TTC549 (cell line): ENCODE measurements around the gene WDR31.
A peak's percentile ranks its signal among the peaks of the same experiment; 100 is the strongest.
"Not testable (repeated sequence)": the region's sequence is repeated elsewhere in the genome, so short reads cannot be mapped to it uniquely, and the experiment has no call there.

ENCODE experiments used
- FAIRE-seq: peaks from 2 replicates; lab custom pipeline; 2012; peaks lifted over from hg19 to GRCh38; lab: Jason Lieb, UNC

WDR31 gene

DNA sequence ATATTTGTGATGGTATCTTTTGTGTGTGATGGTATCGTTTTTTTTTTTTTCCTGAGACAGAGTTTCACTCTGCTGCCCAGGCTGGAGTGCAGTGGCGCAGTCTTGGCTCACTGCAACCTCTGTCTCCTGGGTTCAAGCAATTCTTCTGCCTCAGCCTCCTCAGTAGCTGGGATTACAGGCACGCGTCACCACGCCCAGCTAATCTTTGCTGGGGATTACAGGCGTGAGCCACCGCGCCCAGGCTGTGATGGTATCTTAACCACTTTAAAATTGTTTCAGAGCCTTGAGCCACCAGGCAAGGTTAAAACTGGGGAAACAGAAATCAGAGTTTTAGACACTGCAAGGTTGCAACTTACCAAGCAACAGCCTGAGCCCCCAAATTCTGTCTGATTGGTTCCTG, 43.8 kb downstream of the WDR31 start:
- not testable (repeated sequence) for FAIRE-seq

DNA sequence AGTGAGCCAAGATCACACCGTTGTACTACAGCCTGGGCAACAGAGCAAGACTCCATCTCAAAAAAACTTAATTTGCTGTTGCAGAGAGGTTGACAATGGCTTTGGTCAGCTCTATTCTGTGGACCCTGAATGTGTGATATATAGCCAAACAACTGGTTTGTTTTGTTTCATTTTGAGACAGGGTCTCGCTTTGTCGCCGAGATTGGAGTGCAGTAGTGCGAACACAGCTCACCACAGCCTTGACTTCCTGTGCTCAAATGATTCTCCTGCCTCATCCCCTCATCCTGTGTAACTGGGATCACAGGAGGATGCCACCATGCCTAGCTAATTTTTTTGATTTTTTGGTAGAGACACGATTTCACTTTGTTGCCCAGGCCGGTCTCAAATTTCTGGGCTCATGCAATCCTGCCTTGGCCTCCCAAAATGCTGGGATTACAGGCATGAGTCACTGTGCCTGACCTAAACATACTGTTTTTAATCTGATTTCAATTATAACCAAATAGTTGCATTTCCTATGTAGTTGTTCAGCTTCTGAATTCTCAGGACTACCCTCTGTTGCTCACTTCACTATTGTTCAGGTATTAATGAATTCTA, 46.7 kb downstream of the WDR31 start:
- no peak for FAIRE-seq

DNA sequence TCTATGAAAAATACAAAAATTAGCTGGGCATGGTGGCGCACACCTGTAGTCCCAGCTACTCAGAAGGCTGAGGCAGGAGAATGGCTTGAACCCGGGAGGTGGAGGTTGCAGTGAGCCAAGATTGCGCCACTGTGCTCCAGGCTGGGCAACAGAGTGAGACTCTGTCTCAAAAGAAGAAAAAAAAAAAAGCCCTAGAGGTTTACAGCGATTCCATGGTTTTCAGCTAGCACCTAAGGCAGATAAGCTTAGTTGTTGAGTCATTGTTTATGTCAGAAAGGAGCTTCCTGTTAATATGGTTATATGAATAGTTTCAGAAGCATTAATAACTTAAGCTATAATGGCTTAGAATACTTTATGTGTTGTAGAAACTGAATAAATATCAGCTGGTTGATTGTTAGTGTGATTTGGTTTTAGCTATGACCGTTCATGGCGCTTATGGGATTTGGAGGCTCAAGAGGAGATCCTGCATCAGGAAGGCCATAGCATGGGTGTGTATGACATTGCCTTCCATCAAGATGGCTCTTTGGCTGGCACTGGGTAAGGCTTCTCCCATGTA, 49.9 kb downstream of the WDR31 start:
- FAIRE-seq = no peak

DNA sequence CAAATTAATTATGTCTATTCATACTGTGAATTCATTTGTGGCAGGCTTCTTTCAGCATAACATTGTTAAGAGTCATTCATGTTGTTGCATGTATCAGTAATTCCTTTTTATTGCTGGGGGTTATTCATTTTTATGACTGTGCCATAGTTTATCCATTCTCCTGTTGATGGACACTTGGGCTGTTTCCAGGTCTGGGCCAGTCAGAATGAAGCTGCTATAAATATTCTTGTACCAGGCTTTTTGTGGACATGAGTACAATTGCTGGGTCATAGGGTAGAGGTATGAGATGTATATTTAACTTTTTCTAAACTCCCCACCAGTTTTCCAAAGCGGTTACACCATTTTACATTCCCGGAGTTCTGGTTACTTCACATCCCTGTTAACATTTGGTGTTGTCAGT, 51.0 kb downstream of the WDR31 start:
- FAIRE-seq = no peak

DNA sequence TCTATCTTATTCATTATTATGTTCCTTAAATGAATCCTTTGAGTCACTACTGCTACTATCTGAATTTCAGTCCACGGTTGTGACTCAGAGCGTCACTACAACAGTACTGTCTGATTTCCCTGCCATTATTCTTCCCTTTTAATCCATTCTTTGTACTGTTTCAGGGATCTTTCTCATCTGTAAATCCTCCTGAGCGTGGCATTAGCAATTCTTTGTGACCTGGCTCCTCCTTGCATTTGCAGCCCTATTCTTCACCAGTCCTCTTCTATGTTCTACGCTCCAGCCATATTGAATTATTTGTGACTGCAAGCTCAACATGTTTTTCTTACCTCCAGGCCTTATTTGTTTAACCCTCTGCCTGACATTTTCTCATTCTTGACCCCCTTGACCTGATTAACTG, 58.7 kb downstream of the WDR31 start:
- FAIRE-seq = no peak

DNA sequence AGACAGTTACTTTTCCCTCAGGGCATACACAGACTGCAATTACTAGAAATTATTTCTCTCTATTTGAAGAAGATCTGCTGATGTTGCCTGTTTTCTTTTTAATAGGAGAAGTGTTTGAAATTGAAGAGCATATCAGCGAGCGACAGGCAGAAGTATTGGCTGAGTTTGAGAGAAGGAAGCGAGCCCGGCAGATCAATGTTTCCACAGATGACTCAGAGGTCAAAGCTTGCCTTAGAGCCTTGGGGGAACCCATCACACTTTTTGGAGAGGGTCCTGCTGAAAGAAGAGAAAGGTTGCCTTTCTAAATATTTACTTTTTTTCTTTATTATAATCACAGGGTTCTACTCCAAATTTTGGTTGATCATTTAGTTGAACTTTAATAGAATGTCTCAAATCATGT, 61.2 kb downstream of the WDR31 start:
- FAIRE-seq = no peak

DNA sequence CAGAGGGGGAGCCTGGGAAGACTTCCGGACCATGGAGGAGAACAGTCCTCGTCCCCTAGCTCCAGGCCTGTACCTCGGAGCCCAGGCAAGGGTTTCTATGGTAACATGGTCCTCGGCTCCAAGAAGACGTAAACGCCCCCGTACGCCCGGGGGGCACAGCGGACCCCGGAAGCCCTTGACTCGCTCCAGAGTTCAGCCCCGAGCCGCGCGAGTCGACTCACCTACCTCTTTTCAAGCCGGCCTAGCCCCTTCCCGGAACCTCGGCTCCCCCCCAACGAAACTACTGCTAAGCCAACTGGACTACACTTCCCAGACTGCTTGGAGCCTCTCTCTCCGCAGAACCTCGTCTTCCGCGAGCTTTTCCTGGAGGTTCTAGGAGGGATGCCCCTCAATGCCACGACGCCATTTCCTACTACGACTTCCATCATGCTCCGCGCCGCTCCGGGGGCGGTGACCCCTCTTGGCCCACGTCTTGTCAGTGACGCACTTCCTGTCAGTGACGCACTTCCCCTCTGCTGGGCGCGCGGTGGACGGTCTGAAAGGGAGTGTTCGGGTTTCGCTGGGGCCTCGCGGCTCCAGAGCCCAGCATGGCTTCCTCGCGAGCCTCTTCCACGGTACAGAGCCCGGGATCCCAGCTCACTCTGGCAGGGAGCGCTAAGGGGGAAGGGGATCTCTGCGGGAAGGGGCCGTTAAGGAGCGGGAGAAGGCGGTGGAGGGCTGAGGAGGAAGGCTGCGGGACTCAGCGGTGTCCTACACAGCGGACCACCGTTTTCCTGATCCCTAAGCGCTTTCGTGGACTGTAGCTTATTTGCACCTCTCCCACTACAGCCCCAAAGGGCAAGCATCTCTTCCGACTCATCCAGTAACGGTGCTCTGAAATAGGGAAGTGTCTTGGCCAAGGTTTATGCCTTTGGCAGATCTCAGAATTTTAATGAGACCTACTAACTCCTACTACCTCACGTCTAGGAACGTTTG, 64.6 kb downstream of the WDR31 start, which contains the start of the genes CDC26 and PRPF4:
TSS of gene CDC26 (minus strand) at position 416 of the 975 bp plus-strand sequence. CDS start 3,065 bp downstream, outside the sequence.
TSS of gene PRPF4 (plus strand) at position 502 of the 975 bp plus-strand sequence. CDS start at position 588, 86 bp downstream.
- peak; percentile 88 for FAIRE-seq

DNA sequence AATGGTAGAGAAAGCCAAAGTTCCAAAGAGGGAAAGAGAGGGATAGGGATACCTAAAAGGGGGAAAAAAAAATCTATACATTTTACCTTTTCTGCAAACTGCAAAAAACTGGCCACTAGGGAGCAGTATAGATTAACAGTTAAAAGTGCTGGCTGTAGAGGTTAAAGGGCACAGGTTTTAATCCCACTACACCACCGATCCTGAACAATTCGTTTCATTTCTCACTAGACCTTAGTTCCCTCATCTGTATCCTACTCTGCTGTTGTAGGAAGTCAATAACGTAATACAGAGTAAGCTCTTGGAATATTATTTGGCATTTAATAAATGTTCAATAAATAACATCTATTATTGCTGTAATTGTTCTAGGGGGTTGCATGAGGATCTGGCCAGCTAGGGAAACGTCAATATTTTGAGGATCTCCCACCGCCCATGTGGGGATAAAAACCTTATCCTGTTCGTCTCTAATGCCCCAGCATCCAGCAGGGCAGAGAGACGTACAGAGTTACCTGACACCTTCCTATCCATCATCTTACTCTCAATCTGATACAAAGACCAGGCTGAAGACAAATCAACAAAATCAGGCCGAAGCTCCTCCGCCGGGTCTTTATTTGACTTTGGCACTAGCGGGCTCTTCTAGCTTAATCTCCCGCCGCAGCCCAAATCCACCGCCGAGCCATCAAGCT, 65.5 kb downstream of the WDR31 start:
- no peak for FAIRE-seq

DNA sequence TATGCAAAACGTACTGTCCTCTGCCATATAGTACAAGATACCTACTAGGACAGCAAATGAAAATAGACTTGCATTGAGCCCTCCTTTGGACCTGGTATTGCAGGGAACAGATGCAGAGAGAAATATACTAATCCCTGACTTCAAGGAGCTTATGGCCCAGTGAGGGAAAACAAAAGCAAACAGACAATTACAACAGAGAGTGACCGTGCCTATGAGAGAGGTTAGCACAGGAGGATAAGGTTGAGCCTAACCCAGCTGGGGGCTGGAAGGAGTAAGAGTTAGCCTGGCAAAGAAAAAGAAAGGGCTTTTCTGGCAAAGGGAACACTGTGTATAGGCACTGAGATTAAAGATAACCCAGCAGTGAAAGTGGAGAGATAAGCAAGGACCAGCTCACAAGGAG, 70.2 kb downstream of the WDR31 start:
- FAIRE-seq = no peak

DNA sequence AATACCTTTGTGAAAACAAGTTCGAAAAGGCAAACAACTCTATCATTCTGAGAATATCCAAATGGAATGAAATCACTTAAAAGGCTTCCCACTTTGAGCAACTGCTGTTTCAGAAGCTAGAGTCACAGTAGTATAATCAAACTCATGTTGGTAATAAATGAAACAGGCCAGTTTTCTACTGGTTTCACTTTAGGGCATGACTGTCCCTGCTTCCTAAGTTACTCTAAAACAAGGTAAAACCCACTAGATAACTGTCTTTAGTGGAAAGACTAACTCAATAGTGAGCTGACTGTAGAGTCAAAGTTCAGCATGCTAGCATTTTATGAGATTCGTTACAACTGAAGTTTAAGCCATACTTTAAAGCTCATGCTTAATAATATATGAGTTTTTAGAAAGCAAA, 70.7 kb downstream of the WDR31 start:
- FAIRE-seq = no peak

DNA sequence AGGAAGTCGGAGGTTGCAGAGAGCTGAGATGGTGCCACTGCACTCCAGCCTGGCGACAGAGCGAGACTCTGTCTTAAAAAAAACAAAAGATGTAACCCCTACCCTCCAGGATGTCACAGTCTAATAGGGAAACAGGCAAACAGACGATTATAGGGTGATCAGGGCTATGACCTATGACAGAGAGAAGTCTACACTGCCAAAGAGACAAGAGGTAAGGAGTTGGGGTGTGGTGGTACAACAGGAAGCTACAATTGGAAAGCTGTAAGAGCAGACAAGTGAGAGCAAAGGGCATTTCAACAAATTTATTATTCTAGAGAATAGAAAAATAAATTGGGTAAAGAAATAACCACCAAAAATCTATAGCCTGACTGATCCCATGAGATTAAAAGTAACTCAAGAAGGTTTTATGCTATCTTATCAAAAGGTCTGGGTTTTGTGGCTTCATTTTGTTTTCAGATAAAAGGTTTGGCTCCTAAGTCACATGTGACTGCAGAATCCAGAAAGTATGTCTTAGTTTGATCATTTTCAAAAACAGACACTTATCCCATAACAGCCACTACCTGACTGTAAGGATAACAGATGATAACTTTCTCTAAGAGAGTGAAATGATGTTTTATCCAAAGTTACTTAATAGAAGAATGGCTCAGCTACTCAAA, 72.0 kb downstream of the WDR31 start:
- FAIRE-seq = no peak

DNA sequence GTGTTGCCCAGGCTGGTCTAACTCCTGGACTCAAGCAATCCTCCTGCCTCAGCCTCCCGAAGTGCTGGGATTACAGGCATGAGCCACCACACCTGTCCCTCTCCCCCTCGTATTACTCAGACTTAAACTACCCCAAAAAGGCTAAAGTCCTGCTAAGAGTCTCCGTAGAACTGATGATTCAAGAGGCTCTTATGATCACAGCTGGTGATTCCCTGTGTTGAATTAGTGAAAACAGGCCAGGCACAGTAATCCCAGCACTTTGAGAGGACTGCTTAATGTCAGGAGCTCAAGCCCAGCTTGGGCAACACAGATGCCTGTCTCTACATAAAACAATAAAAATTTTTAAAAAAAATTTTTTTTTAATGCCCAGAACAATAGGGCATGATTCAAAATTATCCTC, 73.9 kb downstream of the WDR31 start:
- FAIRE-seq = no peak
